GM18519 (cell line): ENCODE measurements around the gene CRACR2B.

ENCODE experiments used
- ATAC-seq: cut with Tn5 transposase; IDR thresholded peaks from one replicate; pipeline ENCODE4 v1.9.1; 2021; ENCODE audit warnings: mild to moderate bottlenecking, moderate library complexity; ENCODE audit not compliant: unreplicated experiment, low FRiP score

The CRACR2B gene

GRCh38 chr11:794766-795633 lies 32.7 kb upstream of the CRACR2B start:
- ATAC-seq = no peak

- no peak for ATAC-seq
These were observed 31.8 kb upstream of the CRACR2B start for GRCh38 chr11:795634-796564.

GRCh38 chr11:796565-797295 lies 31.0 kb upstream of the CRACR2B start:
- no peak for ATAC-seq

GRCh38 chr11:797296-798092 lies 30.2 kb upstream of the CRACR2B start:
- peak; percentile 20 for ATAC-seq

GRCh38 chr11:798093-798713 lies 29.5 kb upstream of the CRACR2B start, which contains the start of gene SLC25A22:
Gene SLC25A22 (minus strand): TSS chr11:798281. CDS start chr11:795006, 3,275 bp downstream.
- peak; percentile 42 for ATAC-seq

GRCh38 chr11:799641-800316 lies 27.9 kb upstream of the CRACR2B start:
- no peak for ATAC-seq

GRCh38 chr11:800473-800872 lies 27.2 kb upstream of the CRACR2B start:
- ATAC-seq = no peak

- ATAC-seq = no peak
These were observed 26.5 kb upstream of the CRACR2B start for GRCh38 chr11:801097-801780.

GRCh38 chr11:802018-802617 lies 25.6 kb upstream of the CRACR2B start:
- ATAC-seq = no peak

- ATAC-seq = no peak
These were observed 24.8 kb upstream of the CRACR2B start for GRCh38 chr11:802693-803466.

GRCh38 chr11:803467-803742 lies 24.3 kb upstream of the CRACR2B start:
- ATAC-seq = no peak

GRCh38 chr11:803770-804598 lies 23.7 kb upstream of the CRACR2B start:
- ATAC-seq = no peak

GRCh38 chr11:804599-804964 lies 23.1 kb upstream of the CRACR2B start:
- no peak for ATAC-seq

- no peak for ATAC-seq
These were observed 19.1 kb upstream of the CRACR2B start for GRCh38 chr11:808427-809286.

GRCh38 chr11:809287-810039 lies 18.3 kb upstream of the CRACR2B start, which contains the start of gene RPLP2:
Gene RPLP2 (plus strand): TSS chr11:809967. CDS start chr11:810235, 268 bp downstream.
- peak; percentile 45 for ATAC-seq
